Right atrium auricular region (tissue), 2 donors: Measurements from ENCODE around the gene GAP43. TPM values are rescaled to one million over a fixed set of nuclear protein-coding genes. Genes with fewer than 3 reads are reported as not detected.

Experiments
- DNase-seq: peaks from one replicate; pipeline ENCODE4 v3.0.0-alpha.2; 2019; ENCODE audit warnings: low spot score
- H3K27ac ChIP-seq, 2 donors: fragments of 200-600 bp; sonication (generic); 1 replicate in 1 of 2; 2 replicates in 1 of 2; pipeline ENCODE4 v1.5.1; 2016 to 2019
- H3K27me3 ChIP-seq, 2 donors: fragments of 200-600 bp; sonication (generic); one replicate each; pipeline versions ENCODE4 v1.5.1 to v1.6.0; 2017 to 2019
- H3K36me3 ChIP-seq: fragments of 200-600 bp; sonication (generic); one replicate; pipeline ENCODE4 v1.5.1; 2016
- H3K4me1 ChIP-seq, 2 donors: fragments of 200-600 bp; sonication (generic); one replicate each; pipeline versions ENCODE4 v1.5.1 to v1.6.0; 2017 to 2019
- H3K4me3 ChIP-seq, 2 donors: fragments of 200-600 bp; sonication (generic); 1 replicate in 1 of 2; 2 replicates in 1 of 2; pipeline ENCODE4 v1.5.1; 2017 to 2019; ENCODE audit warnings: mild to moderate bottlenecking in 1 of 2, moderate library complexity in 1 of 2
- H3K9me3 ChIP-seq, 2 donors: fragments of 200-600 bp; sonication (generic); one replicate each; pipeline ENCODE4 v1.5.1; 2019
- total RNA-seq, 2 donors: library from RNA; depleted of rRNA; stranded (reverse); fragments of >200 nt; gene quantifications; one replicate each; pipeline ENCODE4 v1.1.0, GENCODE V29; 2016
- TF ChIP-seq, protein P1 (sequence below), 2 donors: fragments of 200-600 bp; sonication (generic); IDR thresholded peaks; one replicate each; pipeline ENCODE4 v1.5.1; 2019; ENCODE audit warnings: antibody characterized with exemption in 2 of 2

The GAP43 gene
- total RNA-seq, 2 donors from 2014 or later: 0.47 to 1.7 TPM

GRCh38 chr3:115602194-115602593 lies 21.1 kb upstream of the GAP43 start:
- no peak overlapping the region for H3K4me3 ChIP-seq
- no peak for DNase-seq
- H3K27me3 ChIP-seq: no peaks in the 10 kb centered on the region
- no peaks in the 10 kb centered on the region for H3K36me3 ChIP-seq
- H3K9me3 ChIP-seq: no peaks in the 10 kb centered on the region
- H3K4me1 ChIP-seq: no peaks in the 10 kb centered on the region
- TF ChIP-seq, protein P1, sequence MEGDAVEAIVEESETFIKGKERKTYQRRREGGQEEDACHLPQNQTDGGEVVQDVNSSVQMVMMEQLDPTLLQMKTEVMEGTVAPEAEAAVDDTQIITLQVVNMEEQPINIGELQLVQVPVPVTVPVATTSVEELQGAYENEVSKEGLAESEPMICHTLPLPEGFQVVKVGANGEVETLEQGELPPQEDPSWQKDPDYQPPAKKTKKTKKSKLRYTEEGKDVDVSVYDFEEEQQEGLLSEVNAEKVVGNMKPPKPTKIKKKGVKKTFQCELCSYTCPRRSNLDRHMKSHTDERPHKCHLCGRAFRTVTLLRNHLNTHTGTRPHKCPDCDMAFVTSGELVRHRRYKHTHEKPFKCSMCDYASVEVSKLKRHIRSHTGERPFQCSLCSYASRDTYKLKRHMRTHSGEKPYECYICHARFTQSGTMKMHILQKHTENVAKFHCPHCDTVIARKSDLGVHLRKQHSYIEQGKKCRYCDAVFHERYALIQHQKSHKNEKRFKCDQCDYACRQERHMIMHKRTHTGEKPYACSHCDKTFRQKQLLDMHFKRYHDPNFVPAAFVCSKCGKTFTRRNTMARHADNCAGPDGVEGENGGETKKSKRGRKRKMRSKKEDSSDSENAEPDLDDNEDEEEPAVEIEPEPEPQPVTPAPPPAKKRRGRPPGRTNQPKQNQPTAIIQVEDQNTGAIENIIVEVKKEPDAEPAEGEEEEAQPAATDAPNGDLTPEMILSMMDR (IDR thresholded peaks at IDR 0.05): no peak
- H3K27ac ChIP-seq: no peak overlapping the region

DNA sequence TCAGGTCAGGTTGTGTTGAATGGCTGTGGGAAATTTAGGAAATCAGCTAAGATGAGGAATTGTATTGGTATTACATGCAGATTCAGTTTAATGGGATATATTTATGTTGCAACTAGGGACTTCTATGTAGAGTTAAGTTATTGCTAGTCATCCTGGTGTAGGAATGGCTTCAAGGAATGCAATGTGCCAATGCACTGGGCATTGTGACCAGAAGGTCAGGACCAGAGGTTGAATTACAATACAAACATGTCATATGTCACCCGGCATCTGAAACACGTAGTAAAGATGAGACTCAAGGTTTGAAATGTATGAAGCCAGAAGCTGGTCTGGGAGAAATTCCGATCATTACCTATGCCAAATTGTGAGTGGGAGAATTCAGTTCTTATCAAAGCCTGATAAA lies 11.7 kb upstream of the GAP43 start:
- H3K36me3 ChIP-seq: no peaks in the 10 kb centered on the region
- no peaks in the 10 kb centered on the region for H3K27me3 ChIP-seq
- no peak overlapping the region for H3K4me3 ChIP-seq
- H3K4me1 ChIP-seq: no peaks in the 10 kb centered on the region
- no peaks in the 10 kb centered on the region for H3K9me3 ChIP-seq
- H3K27ac ChIP-seq: no peak overlapping the region
- TF ChIP-seq, protein P1 (IDR thresholded peaks at IDR 0.05): no peak
- no peak for DNase-seq

- Histone ChIP-seq H3K27ac (no peak overlapping the region), H3K36me3 (no peaks in the 10 kb centered on the region), H3K4me3 (no peak overlapping the region), H3K27me3 (no peaks in the 10 kb centered on the region), H3K4me1 (no peaks in the 10 kb centered on the region), H3K9me3 (no peaks in the 10 kb centered on the region)
- no peak for DNase-seq
- TF ChIP-seq, protein P1 (IDR thresholded peaks at IDR 0.05): no peak
These were observed 8.1 kb upstream of the GAP43 start for GRCh38 chr3:115615001-115615814.

GRCh38 chr3:115616461-115616860 lies 6.8 kb upstream of the GAP43 start:
- TF ChIP-seq, protein P1 (IDR thresholded peaks at IDR 0.05): no peak
- Histone ChIP-seq H3K4me1 (no peaks in the 10 kb centered on the region), H3K9me3 (no peaks in the 10 kb centered on the region), H3K36me3 (no peaks in the 10 kb centered on the region), H3K27me3 (no peaks in the 10 kb centered on the region), H3K4me3 (no peak overlapping the region), H3K27ac (no peak overlapping the region)
- no peak for DNase-seq

GRCh38 chr3:115617591-115617990 lies 5.7 kb upstream of the GAP43 start:
- DNase-seq: no peak

More at GRCh38 chr3:115617591-115617990, 5.7 kb upstream of the GAP43 start:
- Histone ChIP-seq H3K27ac (no peak overlapping the region), H3K9me3 (no peaks in the 10 kb centered on the region), H3K36me3 (no peaks in the 10 kb centered on the region), H3K27me3 (no peaks in the 10 kb centered on the region), H3K4me1 (no peaks in the 10 kb centered on the region), H3K4me3 (no peak overlapping the region)
- TF ChIP-seq, protein P1 (IDR thresholded peaks at IDR 0.05): no peak
